Mesenchymal stem cell (in vitro differentiated cells and primary cell): Measurements from ENCODE around the gene GRIK4.
A peak's percentile ranks its signal among the peaks of the same experiment; 100 is the strongest.

Experiments used
- DNase-seq: peaks from one replicate; pipeline ENCODE4 v3.0.0-alpha.2; 2013
- H2AFZ ChIP-seq: one replicate; pipeline ENCODE4 v1.6.1; 2013; ENCODE audit warnings: low read depth, mild to moderate bottlenecking, control low read depth, inconsistent platforms, low read length, moderate library complexity
- H2AK5ac ChIP-seq: 2 replicates; pipeline ENCODE4 v1.6.1; 2013; ENCODE audit warnings: low read length, moderate library complexity, mild to moderate bottlenecking, inconsistent platforms; ENCODE audit not compliant: severe bottlenecking
- H2BK120ac ChIP-seq: one replicate; pipeline ENCODE4 v1.6.1; 2013; ENCODE audit warnings: low read depth, mild to moderate bottlenecking, inconsistent platforms, low read length, moderate library complexity
- H2BK12ac ChIP-seq, 2 experiments: one replicate each; pipeline ENCODE4 v1.6.1; 2013; ENCODE audit warnings: inconsistent platforms in 2 of 2, low read length in 2 of 2, mild to moderate bottlenecking in 2 of 2, moderate library complexity in 2 of 2, control low read depth in 1 of 2
- H2BK15ac ChIP-seq: one replicate; pipeline ENCODE4 v1.6.1; 2013; ENCODE audit warnings: mild to moderate bottlenecking, low read depth, inconsistent platforms; ENCODE audit not compliant: poor library complexity, severe bottlenecking
- H2BK5ac ChIP-seq: 2 replicates; pipeline ENCODE4 v1.6.1; 2013; ENCODE audit warnings: low read depth, mild to moderate bottlenecking, low read length, control low read depth, inconsistent platforms; ENCODE audit not compliant: poor library complexity, severe bottlenecking
- H3K14ac ChIP-seq, 2 experiments: one replicate each; pipeline ENCODE4 v1.6.1; 2013; ENCODE audit warnings: inconsistent platforms in 2 of 2, low read length in 2 of 2, control low read depth in 1 of 2, mild to moderate bottlenecking in 1 of 2, moderate library complexity in 1 of 2
- H3K18ac ChIP-seq, 2 experiments: one replicate each; pipeline ENCODE4 v1.6.1; 2013; ENCODE audit warnings: inconsistent platforms in 2 of 2, low read length in 2 of 2, control low read depth in 1 of 2, low read depth in 1 of 2, mild to moderate bottlenecking in 1 of 2
- H3K23ac ChIP-seq, 2 experiments: one replicate each; pipeline ENCODE4 v1.6.1; 2013; ENCODE audit warnings: inconsistent platforms in 2 of 2, low read length in 2 of 2, mild to moderate bottlenecking in 2 of 2, moderate library complexity in 2 of 2, control low read depth in 1 of 2
- H3K27ac ChIP-seq: 2 replicates; pipeline ENCODE4 v1.5.1; 2013; ENCODE audit warnings: mild to moderate bottlenecking, moderate library complexity, low read length, control low read depth, inconsistent platforms; ENCODE audit not compliant: poor library complexity, severe bottlenecking
- H3K27me3 ChIP-seq, 2 experiments: 2 replicates each; pipeline versions ENCODE4 v1.6.1 to v1.7.0; 2013; ENCODE audit warnings: low read length in 2 of 2, mild to moderate bottlenecking in 2 of 2, moderate library complexity in 2 of 2, control low read depth in 1 of 2, inconsistent platforms in 1 of 2; ENCODE audit not compliant: control insufficient read depth in 1 of 2, insufficient read depth in 1 of 2
- H3K36me3 ChIP-seq, 2 experiments: 2 replicates each; pipeline versions ENCODE4 v1.6.1 to v1.7.0; 2013; ENCODE audit warnings: low read length in 2 of 2, control low read depth in 1 of 2, inconsistent platforms in 1 of 2, low read depth in 1 of 2, mild to moderate bottlenecking in 1 of 2; ENCODE audit not compliant: insufficient read depth in 2 of 2, control insufficient read depth in 1 of 2
- H3K4ac ChIP-seq, 2 experiments: one replicate each; pipeline ENCODE4 v1.6.1; 2013; ENCODE audit warnings: inconsistent platforms in 2 of 2, low read length in 2 of 2, mild to moderate bottlenecking in 2 of 2, moderate library complexity in 2 of 2, control low read depth in 1 of 2, low read depth in 1 of 2
- H3K4me1 ChIP-seq: 2 replicates; pipeline ENCODE4 v1.6.1; 2013; ENCODE audit warnings: low read depth, low read length, control low read depth; ENCODE audit not compliant: control insufficient read depth, insufficient read depth
- H3K4me2 ChIP-seq: 2 replicates; pipeline ENCODE4 v1.6.1; 2013; ENCODE audit warnings: low read length, mild to moderate bottlenecking, inconsistent platforms; ENCODE audit not compliant: poor library complexity, severe bottlenecking
- H3K4me3 ChIP-seq, 2 experiments: 2 replicates each; pipeline versions ENCODE4 v1.5.1 to v1.7.0; 2013; ENCODE audit warnings: low read length in 2 of 2, mild to moderate bottlenecking in 2 of 2, control low read depth in 1 of 2, low read depth in 1 of 2; ENCODE audit not compliant: insufficient read depth in 1 of 2
- H3K79me1 ChIP-seq: replicated peaks from 2 replicates; pipeline ENCODE4 v1.6.1; 2013; ENCODE audit warnings: mild to moderate bottlenecking, control low read depth, low read length, inconsistent platforms; ENCODE audit not compliant: poor library complexity, severe bottlenecking
- H3K9ac ChIP-seq: 2 replicates; pipeline ENCODE4 v1.7.0; 2013; ENCODE audit warnings: mild to moderate bottlenecking, low read length, moderate library complexity
- H3K9me3 ChIP-seq: 2 replicates; pipeline ENCODE4 v1.7.0; 2013; ENCODE audit warnings: mild to moderate bottlenecking, low read length; ENCODE audit not compliant: control insufficient read depth
- H4K8ac ChIP-seq: one replicate; pipeline ENCODE4 v1.6.1; 2013; ENCODE audit warnings: inconsistent platforms, mild to moderate bottlenecking, low read length, moderate library complexity
- H4K91ac ChIP-seq: one replicate; pipeline ENCODE4 v1.6.1; 2013; ENCODE audit warnings: mild to moderate bottlenecking, low read length, inconsistent platforms
- WGBS: methylation state at CpG from one replicate; pipeline ENCODE4 v1.1.7; 2013; ENCODE audit warnings: mixed read lengths; 5-methylcytosine and 5-hydroxymethylcytosine counted together

GRIK4 gene

DNA sequence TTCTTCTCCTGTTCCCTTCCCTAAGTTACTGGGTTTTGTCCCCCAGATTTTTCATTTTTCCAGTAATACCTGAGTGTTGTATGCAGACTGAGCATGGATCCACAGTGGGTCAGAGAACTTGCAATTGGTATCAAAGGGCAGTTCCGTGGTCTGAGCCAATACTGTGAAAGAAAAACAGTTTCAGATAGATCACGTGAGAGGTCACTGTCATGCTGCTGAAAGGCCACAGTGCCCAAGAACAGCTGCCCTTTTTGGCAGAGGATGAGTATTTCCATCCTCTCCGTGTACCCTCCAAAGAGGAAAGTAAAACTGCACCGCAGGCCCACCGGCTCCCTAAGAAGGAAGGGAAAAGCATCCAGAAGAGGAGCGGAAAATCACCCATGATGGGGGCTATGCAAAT, 439.3 kb downstream of the GRIK4 start:
- Histone ChIP-seq H3K79me1 (no peaks in the 10 kb centered on the region), H2AK5ac (no peak overlapping the region), H2BK120ac (no peak overlapping the region), H3K9me3 (no peaks in the 10 kb centered on the region), H4K8ac (no peak overlapping the region), H3K9ac (no peak overlapping the region), H3K27ac (no peak overlapping the region), H3K4me3 (no peak overlapping the region), H3K14ac (no peak overlapping the region), H3K4me1 (peaks cover 4% of the 10 kb centered on the region), H2AFZ (no peak overlapping the region), H3K4me2 (no peak overlapping the region), H3K36me3 (no peaks in the 10 kb centered on the region), H3K27me3 (peaks cover 39 to 79% of the 10 kb centered on the region in 2 experiments), H3K23ac (no peak overlapping the region), H3K4ac (no peak overlapping the region), H4K91ac (no peak overlapping the region), H2BK15ac (no peak overlapping the region), H2BK12ac (no peak overlapping the region), H3K18ac (no peak overlapping the region), H2BK5ac (no peak overlapping the region)
- DNase-seq = no peak
- WGBS = 70% methylated on average over 6 of the region's 6 CpGs

DNA sequence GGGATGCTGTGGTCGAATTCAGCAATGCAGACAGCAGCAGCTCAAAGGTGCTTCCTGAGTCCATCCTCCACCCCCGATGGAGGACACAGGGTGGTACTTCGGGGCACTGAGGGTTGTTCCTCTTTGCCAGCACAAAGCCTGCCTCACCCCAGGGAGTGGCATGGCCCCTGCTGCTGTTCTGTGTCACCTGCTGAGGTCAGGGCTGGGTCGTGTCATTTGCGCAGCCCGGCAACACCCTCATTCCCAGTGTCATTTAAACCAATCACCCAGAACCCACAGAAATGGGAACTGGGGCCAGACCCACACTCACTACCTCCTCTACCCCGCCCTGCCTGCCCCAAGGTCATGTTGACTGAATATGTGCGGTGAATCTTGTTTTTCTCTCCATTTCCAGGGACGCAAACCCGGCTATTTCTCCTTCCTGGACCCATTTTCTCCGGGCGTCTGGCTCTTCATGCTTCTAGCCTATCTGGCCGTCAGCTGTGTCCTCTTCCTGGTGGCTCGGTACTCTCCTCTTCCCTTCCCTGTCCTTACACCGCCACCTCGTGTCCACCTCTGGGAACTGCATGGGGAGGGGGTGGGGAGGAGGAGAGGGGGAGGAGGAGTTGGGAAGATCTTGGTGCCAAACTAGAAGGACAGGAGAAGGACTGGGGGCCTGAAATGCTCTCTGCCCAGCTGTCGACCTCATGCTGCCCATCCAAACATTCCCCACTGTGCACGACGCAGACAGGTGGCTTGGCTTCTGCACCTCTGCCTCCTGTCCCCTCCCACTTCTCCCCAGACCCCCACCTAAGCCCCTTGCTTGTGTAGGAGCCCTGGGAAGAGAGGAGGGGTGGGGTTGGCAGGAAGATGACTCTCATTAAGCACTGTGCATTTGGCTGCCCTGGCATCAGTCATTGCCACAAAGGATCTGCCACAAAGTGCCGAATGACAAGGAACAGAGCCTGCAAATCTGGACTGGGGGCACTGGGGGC, 441.2 kb downstream of the GRIK4 start:
- no peaks in the 10 kb centered on the region for H3K79me1 ChIP-seq
- H3K27me3 ChIP-seq = peaks cover 36 to 69% of the 10 kb centered on the region in 2 experiments
- H3K9me3 ChIP-seq = no peaks in the 10 kb centered on the region
- no peaks in the 10 kb centered on the region for H3K36me3 ChIP-seq
- H2AFZ ChIP-seq = peak overlapping the region; percentile 56
- no peak overlapping the region for H2AK5ac ChIP-seq
- H2BK12ac ChIP-seq = no peak overlapping the region
- no peak overlapping the region for H2BK15ac ChIP-seq
- H3K4me1 ChIP-seq = peaks cover 4% of the 10 kb centered on the region
- H4K8ac ChIP-seq = peak overlapping the region; percentile 8
- no peak overlapping the region for H3K23ac ChIP-seq
- H3K18ac ChIP-seq = no peak overlapping the region
- peak overlapping the region in 1 of 2 experiments; percentile 79 for H3K14ac ChIP-seq
- no peak overlapping the region for H2BK5ac ChIP-seq
- 42% methylated on average over 13 of the region's 20 CpGs for WGBS
- H2BK120ac ChIP-seq = no peak overlapping the region
- H3K4ac ChIP-seq = no peak overlapping the region
- DNase-seq = peak; percentile 82
- peak overlapping the region; percentile 17 for H3K4me2 ChIP-seq
- no peak overlapping the region for H3K4me3 ChIP-seq
- H4K91ac ChIP-seq = no peak overlapping the region
- H3K27ac ChIP-seq = no peak overlapping the region
- H3K9ac ChIP-seq = peak overlapping the region; percentile 45

DNA sequence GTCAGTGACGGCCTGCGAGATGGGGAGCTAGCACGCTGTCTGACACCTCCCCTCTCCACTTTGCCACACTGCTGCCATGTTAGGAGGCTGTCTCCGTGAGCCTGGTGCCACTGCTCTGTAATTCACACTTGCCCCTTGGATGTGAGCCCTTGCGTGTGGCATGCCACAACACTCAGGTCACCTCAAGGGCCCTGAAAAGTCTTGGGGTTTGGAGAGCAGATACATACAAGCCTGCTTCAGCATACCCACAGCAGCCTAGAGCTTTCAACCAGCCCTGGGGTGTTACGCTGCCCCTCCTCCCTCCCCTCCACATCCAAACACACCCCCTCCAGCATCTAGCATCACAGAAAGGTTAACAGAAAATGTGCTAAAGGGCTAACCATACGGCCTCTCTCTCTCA, 442.8 kb downstream of the GRIK4 start:
- H3K79me1 ChIP-seq = no peaks in the 10 kb centered on the region
- 82% methylated on average over 5 of the region's 7 CpGs for WGBS
- H3K14ac ChIP-seq = no peak overlapping the region
- H4K91ac ChIP-seq = no peak overlapping the region
- H3K18ac ChIP-seq = no peak overlapping the region
- no peak overlapping the region for H3K4ac ChIP-seq
- H2BK15ac ChIP-seq = no peak overlapping the region
- H2BK5ac ChIP-seq = no peak overlapping the region
- H2BK12ac ChIP-seq = no peak overlapping the region
- H3K4me2 ChIP-seq = no peak overlapping the region
- H3K23ac ChIP-seq = no peak overlapping the region
- no peak overlapping the region for H2AK5ac ChIP-seq
- H4K8ac ChIP-seq = no peak overlapping the region
- no peak for DNase-seq
- H2BK120ac ChIP-seq = no peak overlapping the region
- H3K4me3 ChIP-seq = no peak overlapping the region
- H3K9ac ChIP-seq = no peak overlapping the region
- H3K9me3 ChIP-seq = no peaks in the 10 kb centered on the region
- peaks cover 4% of the 10 kb centered on the region for H3K4me1 ChIP-seq
- no peak overlapping the region for H2AFZ ChIP-seq
- no peak overlapping the region for H3K27ac ChIP-seq
- H3K36me3 ChIP-seq = no peaks in the 10 kb centered on the region
- H3K27me3 ChIP-seq = peaks cover 26 to 59% of the 10 kb centered on the region in 2 experiments

DNA sequence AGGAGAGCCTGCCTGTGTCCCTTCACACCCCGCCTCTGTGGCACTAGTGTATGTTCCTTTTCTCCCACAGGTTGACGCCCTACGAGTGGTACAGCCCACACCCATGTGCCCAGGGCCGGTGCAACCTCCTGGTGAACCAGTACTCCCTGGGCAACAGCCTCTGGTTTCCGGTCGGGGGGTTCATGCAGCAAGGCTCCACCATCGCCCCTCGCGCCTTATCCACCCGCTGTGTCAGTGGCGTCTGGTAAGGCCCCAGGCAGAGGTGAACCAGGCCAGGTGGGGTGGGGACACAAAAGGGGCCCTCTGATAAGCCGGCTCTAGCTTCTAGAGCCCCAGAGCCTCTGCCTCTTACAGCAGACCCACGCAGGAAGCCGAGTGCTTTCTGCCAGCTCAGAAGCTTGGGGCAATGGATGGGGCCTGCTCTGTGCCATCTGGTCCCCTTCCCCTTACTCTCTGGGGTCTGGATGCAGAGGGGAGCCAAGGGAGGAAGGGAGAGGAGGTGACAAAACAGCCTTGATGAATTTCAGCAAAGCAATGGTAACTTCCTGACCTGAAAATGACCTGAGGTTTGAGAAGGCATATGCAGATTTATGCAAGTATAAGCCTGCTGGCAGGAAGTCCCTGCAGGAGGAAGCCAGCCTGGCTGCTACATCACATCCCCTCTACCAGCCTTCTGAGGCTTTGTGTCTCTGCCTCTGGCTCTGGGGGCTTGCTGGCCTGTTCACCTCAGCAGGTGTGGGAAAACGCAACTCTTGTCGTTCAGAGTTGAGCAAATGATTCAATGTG, 445.4 kb downstream of the GRIK4 start:
- H4K8ac ChIP-seq = no peak overlapping the region
- H3K9me3 ChIP-seq = no peaks in the 10 kb centered on the region
- H3K27ac ChIP-seq = no peak overlapping the region
- H3K4me1 ChIP-seq = peaks cover 4% of the 10 kb centered on the region
- no peak overlapping the region for H3K4me2 ChIP-seq
- no peak overlapping the region for H4K91ac ChIP-seq
- no peak overlapping the region for H3K18ac ChIP-seq
- H3K9ac ChIP-seq = no peak overlapping the region
- H3K23ac ChIP-seq = no peak overlapping the region
- no peak overlapping the region for H2BK15ac ChIP-seq
- WGBS = 81% methylated on average over 16 of the region's 16 CpGs
- H3K14ac ChIP-seq = no peak overlapping the region
- H2AFZ ChIP-seq = no peak overlapping the region
- H3K4ac ChIP-seq = no peak overlapping the region
- no peaks in the 10 kb centered on the region for H3K79me1 ChIP-seq
- no peak overlapping the region for H3K4me3 ChIP-seq
- no peak overlapping the region for H2BK120ac ChIP-seq
- no peak overlapping the region for H2BK5ac ChIP-seq
- DNase-seq = no peak
- H2AK5ac ChIP-seq = no peak overlapping the region
- H3K27me3 ChIP-seq = peaks cover 15 to 54% of the 10 kb centered on the region in 2 experiments
- H3K36me3 ChIP-seq = no peaks in the 10 kb centered on the region
- no peak overlapping the region for H2BK12ac ChIP-seq
